ENCODE results near the gene PARP3.
"Not testable (repeated sequence)": the region's sequence is repeated elsewhere in the genome, so short reads cannot be mapped to it uniquely, and the experiment has no call there.

The PARP3 gene

DNA sequence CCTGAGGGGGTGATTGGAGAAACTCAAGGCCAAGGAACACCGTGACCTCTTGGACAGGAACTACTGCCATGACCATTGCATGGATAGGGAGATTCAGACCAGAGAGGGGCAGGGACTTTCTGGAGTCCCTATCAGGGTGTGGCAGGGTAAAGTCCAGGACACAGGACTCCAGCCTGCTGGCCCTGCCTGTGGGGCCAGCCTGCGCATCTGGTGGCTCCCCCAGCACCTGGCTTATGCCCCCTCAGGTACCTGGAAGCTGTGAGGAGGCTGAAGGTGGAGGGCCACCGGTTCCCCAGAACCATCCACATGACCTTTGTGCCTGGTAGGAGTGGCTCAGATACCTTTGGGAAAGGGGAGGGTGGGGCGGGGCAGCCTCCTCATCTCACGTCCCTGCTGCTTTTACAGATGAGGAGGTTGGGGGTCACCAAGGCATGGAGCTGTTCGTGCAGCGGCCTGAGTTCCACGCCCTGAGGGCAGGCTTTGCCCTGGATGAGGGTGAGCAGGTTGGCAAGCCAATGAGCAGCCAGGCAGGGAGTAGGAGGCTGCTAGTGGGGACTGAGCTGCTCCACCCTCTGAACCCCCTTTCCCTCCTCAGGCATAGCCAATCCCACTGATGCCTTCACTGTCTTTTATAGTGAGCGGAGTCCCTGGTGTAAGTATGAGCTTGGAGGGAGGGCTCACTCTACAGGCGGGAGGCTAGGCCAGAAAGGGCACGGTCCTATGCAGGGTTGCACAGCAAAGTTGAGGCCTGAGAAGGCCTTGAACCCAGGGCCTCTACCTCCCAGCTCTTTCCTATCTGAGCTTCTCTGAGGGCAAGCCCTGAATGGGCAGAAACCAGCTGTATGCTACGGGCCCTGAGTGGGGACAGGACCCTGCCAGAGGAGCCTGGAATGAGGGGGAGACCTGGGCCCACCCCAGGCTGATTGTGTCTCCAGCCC is 44.1 kb downstream of the PARP3 start:
- no peak for DNase-seq

- DNase-seq, result no peak
Observed at GRCh38 chr3:51987568-51987967, 45.4 kb downstream of the PARP3 start.

GRCh38 chr3:51988286-51989146 is 46.4 kb downstream of the PARP3 start:
- no peak for DNase-seq

GRCh38 chr3:51990501-51990971 is 48.4 kb downstream of the PARP3 start:
- DNase-seq, result not testable (repeated sequence)

DNA sequence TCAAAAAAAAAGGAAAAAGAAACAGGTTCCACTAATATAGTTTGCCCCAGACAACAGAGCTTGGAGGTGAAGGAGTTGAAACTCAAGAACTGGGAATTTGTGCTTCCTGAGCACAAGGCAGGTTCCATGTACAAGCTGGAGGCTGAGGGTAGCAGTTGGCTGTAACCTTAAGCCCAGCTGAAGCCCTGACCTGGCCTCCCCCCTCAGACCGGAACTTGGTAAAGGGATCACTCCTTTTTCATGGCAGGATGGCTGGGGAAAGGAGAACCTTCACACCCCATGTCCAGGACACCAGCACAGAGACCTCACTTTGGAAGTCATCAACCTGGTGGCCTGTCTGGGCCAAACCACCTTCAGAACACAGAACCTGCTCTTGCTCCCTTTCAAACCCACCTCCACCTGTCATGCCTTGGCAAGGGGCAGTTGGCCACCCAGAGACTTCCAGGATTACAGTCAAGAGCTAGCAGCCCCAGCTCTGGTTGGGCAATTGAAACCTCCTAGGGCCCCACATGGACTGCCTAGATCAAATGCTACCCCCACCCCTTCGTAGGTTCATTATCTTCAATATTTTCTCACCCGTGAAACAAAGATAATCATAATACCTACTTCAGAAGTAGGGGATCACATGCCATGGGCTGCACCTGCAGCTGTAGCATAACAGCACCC is 50.0 kb downstream of the PARP3 start:
- no peak for DNase-seq

- DNase-seq, result not testable (repeated sequence)
Observed at GRCh38 chr3:51993657-51994056, 51.5 kb downstream of the PARP3 start.

- DNase-seq, result no peak
Observed at GRCh38 chr3:51994530-51994929, 52.4 kb downstream of the PARP3 start.

DNA sequence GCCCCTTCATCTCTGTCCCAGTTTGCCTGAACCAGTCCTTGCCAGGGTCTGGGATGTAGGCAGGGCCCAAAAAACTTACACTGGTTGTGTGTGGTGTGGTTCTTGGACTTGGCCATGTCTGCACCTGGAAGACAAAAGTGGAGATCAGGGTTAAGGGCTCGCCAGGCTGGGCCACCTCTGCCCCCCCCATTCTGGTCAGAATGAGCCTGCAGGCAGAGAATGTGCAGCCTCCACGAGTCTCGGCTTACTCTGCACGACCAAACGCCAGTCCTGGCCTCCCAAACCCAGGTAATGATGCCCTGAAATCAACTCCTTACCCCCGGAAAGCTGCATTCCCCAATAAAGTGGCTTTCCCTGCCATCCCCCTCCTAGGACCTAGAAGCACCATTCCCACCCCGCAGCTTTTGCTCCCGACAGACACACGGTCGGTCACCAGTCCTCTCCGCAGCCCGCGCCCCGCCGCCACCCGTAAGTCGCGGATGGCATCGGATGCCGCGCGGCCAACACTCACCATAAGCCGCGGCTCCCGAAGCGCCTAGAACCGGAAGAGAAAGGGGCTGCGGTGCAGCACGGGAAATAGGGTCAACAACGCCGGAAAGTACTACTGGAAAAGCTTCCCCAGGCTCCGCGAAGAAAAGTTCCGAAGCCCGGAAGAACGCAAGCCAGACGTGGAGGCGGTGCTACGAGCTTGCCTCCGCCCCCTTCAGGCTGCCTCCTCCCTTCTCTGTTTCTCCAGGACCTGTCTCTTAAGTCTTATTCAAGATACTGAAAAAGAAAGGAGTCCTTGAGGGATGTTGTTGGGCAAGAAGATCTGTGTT is 53.4 kb downstream of the PARP3 start, which contains the start of gene RPL29:
Gene RPL29, minus strand, starts transcription at position 550 of the 818 bp plus-strand sequence. Its CDS starts 434 bp downstream, at position 116.
- DNase-seq, result peak; percentile 95

DNA sequence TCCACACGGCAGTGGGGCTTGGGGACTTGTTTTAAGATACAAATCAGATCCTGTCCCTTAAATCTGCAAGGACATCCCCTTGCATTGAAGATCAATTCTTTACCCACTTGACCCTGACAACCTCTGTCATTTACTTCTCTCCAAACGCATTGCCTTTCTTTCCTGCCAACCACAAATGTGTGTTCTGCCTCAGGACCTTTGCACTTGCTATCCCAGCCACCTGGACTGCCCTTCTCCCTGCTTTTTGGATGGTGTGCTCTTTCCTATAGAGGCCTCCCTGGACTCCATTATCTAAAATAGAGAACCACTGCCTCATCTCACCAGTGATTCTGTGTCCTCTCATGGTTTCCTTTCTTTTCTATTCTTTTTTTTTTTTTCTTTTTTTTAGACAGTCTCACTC is 55.0 kb downstream of the PARP3 start:
- no peak for DNase-seq

DNA sequence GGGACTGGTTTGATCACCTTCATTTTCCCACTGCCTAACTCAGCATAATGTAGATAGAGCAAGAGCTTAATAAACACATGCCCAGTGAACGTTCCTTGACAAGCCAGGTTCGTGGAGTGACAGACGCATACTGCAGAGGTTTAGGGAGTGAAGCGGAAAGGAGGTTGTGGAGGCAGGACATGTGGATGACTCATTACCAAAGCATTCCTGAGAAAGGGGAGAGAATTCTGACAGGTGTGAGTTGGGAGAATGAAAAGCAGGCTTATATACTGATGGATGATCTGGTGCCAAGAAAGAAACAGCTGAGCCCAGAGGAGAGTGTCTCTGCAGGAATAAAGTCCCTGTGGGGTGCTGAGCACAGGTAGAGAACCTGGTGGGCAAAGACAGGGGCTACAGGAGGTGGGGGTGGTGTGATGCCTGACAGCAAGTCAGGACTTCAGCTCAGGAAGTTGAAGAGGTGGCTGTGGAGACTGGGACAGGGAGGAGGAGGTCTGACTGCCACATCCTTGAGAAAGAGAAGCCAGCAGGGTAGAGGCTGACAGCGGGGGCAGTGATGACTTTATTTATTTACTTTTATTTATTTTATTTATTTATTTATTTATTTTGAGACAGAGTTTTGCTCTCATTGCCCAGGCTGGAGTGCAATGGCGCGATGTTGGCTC is 55.9 kb downstream of the PARP3 start:
- DNase-seq, result no peak
